Measurements from ENCODE around the gene ENDOG.

DNA sequence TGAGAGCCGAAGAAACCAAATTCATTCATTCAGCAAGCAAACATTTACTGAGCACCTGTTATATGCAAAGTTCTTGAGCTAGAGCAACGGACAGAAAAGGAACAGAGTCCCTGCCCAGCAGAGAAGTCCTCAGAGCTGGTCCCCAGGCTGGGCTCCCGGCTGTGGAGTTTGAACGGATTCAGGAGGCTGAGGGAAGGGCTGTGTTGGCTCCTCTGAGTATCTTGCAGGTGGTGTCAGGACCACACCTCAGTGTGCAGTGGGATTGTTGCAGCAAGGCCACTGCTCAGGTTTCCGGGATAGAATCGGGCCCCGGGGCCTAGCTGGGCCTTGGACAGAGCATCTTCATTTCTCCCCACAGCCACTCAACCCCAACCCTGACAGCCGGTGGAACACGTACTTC lies 26.2 kb upstream of the ENDOG start:
- no peak for TF ChIP-seq POLR2A (IDR thresholded peaks at IDR 0.05; ENCODE audit: low read length)
- no peak for TF ChIP-seq GATA1 (IDR thresholded peaks at IDR 0.05; ENCODE audit: low read depth, low read length)

Measured in erythroblast (primary cell).